ENCODE results near the gene SLC7A5. TPM values are rescaled to one million over a fixed set of nuclear protein-coding genes. Genes with fewer than 3 reads are reported as not detected.
"Not testable (repeated sequence)": the region's sequence is repeated elsewhere in the genome, so short reads cannot be mapped to it uniquely, and the experiment has no call there.

Gene SLC7A5
- total and polyA plus RNA-seq, 8 donors: 9.6 to 35.0 (median 11.1) TPM

GRCh38 chr16:87877942-87878507 is 8.7 kb upstream of the SLC7A5 start:
- H3K4me1 ChIP-seq: no peaks in the 10 kb centered on the region
- ATAC-seq (no peak), DNase-seq (no peak)
- no peaks in the 10 kb centered on the region for H3K9me3 ChIP-seq
- H3K27ac ChIP-seq: no peak overlapping the region
- no peak overlapping the region for H3K4me3 ChIP-seq
- H3K36me3 ChIP-seq: no peaks in the 10 kb centered on the region
- TF ChIP-seq CTCF (IDR thresholded peaks at IDR 0.05): no peak
- intact Hi-C loops (cut with DNase I): no loop called here
- H3K27me3 ChIP-seq: peaks cover 4 to 72% of the 10 kb centered on the region in 2 donors

GRCh38 chr16:87874639-87875427 is 5.5 kb upstream of the SLC7A5 start:
- Histone ChIP-seq H3K4me3 (no peak overlapping the region), H3K27ac (no peak overlapping the region), H3K27me3 (peaks cover 4 to 41% of the 10 kb centered on the region in 2 donors), H3K9me3 (no peaks in the 10 kb centered on the region), H3K4me1 (peaks cover 3 to 24% of the 10 kb centered on the region in 2 donors), H3K36me3 (no peaks in the 10 kb centered on the region)
- intact Hi-C loops (cut with DNase I): loop anchor here in 1 of 2 donors (5.0 kb wide), 1 partner anchor 98 kb away; no protein-coding TSS in a partner anchor
- no peak for TF ChIP-seq CTCF (IDR thresholded peaks at IDR 0.05)
- no peak for DNase-seq
- no peak for ATAC-seq

GRCh38 chr16:87870418-87871291 is 1.3 kb upstream of the SLC7A5 start:
- DNase-seq, H3K4me3 ChIP-seq, H3K36me3 ChIP-seq, H3K9me3 ChIP-seq: not testable (repeated sequence)
- peak; percentile 8 for ATAC-seq
- peaks cover 3 to 56% of the 10 kb centered on the region in 2 donors for H3K4me1 ChIP-seq
- intact Hi-C loops (cut with DNase I): loop anchor here in 1 of 2 donors (5.0 kb wide), 1 partner anchor 93 kb away; no protein-coding TSS in a partner anchor
- peak overlapping the region; percentile 58 to 70 for H3K27ac ChIP-seq
- peaks cover 0 to 26% of the 10 kb centered on the region in 2 donors for H3K27me3 ChIP-seq

- H3K4me3 ChIP-seq, DNase-seq, H3K9me3 ChIP-seq, H3K36me3 ChIP-seq, H3K27ac ChIP-seq, ATAC-seq: not testable (repeated sequence)
- intact Hi-C loops (cut with DNase I): loop anchor here in 1 of 2 donors (5.0 kb wide), 1 partner anchor 93 kb away; no protein-coding TSS in a partner anchor
- Histone ChIP-seq H3K4me1 (peaks cover 3 to 58% of the 10 kb centered on the region in 2 donors), H3K27me3 (peaks cover 0 to 21% of the 10 kb centered on the region in 2 donors)
These were observed 641 bp upstream of the SLC7A5 start for GRCh38 chr16:87869879-87870417.

- H3K9me3 ChIP-seq; H3K36me3 ChIP-seq; intact Hi-C loops (cut with DNase I); DNase-seq: not testable (repeated sequence)
- Histone ChIP-seq H3K4me1 (peaks cover 3 to 66% of the 10 kb centered on the region in 2 donors), H3K4me3 (peak overlapping the region; percentile 46 to 60), H3K27me3 (peaks cover 0 to 13% of the 10 kb centered on the region in 2 donors), H3K27ac (peak overlapping the region in 1 of 2 donors; percentile 61)
- peak; percentile 28 for ATAC-seq
These were observed 865 bp downstream of the SLC7A5 start for GRCh38 chr16:87868254-87869029.

GRCh38 chr16:87865902-87866555 is 3.3 kb downstream of the SLC7A5 start:
- DNase-seq; H3K36me3 ChIP-seq; ATAC-seq; H3K27me3 ChIP-seq; intact Hi-C loops (cut with DNase I); H3K9me3 ChIP-seq; H3K27ac ChIP-seq; H3K4me3 ChIP-seq: not testable (repeated sequence)
- peaks cover 0 to 52% of the 10 kb centered on the region in 2 donors for H3K4me1 ChIP-seq
